HG02885 (cell line): ENCODE results near the gene AGFG2.

Source experiments
- ATAC-seq: cut with Tn5 transposase; IDR thresholded peaks from one replicate; pipeline ENCODE4 v1.9.1; 2021; ENCODE audit warnings: mild to moderate bottlenecking; ENCODE audit not compliant: unreplicated experiment, poor library complexity

Gene AGFG2

DNA sequence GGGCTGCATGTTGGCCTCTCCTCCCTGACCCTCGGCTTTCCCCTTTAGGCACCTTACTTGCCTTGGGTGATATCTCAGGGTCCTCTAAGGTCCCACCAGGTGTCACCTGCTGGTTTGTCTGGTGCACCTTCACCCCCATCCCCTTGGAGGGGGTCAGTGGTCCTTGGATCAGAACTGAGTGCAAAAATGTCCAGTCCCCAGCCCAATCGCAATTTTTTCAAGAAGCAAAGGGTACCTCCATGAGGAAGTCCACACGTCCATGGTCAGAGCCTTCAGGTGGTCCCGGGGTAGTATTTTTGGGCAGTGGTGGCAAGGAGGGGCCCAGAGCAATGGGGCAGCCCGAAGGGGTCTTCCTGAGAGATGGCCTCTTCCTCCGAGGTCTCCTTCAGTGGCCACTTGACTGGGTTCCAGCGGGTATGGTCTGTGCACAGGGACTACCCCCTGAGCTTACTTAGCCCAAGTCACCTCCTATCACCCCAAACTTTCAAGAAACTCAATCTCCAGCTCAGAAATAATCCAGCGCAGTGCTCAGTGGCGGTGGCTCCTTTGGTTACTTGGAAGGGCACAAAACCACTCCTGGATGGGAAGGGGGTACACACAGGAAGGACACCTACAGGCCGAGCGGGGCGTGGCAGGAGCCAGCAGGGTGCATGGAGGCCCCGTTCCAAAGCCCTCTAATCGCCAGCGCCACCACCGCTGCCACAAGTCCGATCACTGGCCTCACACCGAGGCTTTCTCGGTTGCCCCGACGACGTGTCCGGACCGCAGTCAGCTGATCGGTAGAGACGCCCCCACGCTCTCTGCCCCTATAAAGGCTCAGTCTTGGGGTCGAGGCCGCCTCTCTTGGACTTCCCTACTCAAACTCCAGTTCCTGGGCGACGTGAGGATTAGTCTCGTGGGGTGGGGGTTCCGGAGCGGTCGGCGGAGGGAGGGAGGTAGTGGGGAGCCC lies 30.2 kb downstream of the AGFG2 start:
- peak; percentile 53 for ATAC-seq

DNA sequence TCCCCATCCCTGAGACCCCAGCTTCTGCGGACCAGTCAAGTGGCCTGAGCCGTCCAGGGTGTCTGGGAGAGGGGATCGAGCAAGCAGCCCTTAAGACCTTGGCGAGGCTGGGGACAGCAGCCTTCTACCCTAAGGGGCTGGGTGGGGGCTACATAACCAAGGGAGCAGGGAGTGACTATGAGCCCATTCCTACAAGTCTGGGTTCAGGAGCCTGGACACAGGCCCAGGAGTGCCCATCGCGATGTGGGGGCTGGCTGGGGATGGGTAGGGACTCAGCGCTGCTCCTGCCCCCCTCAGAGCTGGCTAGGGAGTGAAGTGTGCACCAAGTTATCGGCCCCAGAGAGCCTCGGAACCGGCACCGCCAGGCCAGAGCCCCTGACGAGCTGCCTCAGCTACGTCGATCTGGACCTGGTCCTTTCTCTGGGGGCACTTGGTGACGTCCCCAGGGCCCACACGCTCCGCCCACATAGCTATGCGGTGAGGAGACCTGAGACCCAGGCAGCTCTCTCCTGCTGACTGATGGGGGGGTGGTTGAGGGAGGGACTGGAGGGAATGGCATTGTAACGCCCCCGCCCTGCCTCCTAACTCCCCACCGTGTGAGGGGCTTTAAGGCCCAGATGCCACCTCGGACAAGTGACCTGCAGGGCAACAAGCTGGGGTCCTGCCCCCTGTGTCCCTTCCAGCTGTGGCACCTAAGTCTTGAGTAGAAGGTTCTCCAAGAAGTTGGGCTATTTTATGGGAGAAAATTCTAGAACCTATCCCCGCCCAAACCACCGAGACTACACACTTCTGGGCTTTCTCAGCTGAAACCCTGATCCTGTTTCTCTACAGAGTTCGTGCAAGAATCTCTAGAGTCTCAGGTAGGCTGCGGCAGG lies 32.2 kb downstream of the AGFG2 start:
- no peak for ATAC-seq

GRCh38 chr7:100571829-100572116 lies 32.8 kb downstream of the AGFG2 start:
- no peak for ATAC-seq

GRCh38 chr7:100572281-100572948 lies 33.4 kb downstream of the AGFG2 start:
- no peak for ATAC-seq

- no peak for ATAC-seq
Observed at GRCh38 chr7:100572949-100573675, 34.1 kb downstream of the AGFG2 start.

DNA sequence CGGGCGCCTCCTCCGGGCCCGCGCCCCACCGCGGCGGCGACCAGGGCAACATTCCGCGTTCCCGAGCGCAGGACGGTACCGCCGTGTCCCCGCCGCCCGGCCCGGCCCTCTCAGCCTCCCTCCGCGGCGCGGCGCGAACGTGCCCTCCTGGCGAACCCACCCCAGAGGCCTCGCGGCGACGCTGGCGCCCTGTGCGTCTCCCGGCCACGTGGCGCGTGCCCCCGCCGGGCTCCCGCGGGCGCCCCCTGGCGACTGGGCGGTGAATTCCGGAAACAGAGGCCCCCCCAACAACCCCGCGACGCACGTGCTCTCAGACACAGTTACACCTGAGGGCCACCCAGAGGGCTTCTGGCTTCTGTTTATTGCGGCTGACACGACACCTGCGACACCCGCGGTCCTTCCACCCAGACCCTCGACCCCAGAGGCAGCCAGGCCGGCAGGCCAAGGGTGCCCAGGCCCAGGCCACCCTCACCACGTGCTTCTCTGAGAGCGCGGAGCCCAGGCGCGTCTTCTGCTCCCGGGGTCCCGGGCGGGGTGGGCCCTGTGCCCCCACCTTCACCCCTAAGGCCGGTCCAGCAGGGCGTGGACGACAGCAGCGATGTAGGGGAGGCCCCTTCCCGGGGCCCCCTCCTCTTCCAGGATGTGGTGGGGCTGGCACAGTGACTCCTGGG lies 34.8 kb downstream of the AGFG2 start, which contains the start of gene SAP25:
Gene SAP25 (minus strand): TSS at position 210 of the 671 bp plus-strand sequence. CDS start 158 bp downstream, at position 52.
- no peak for ATAC-seq

- no peak for ATAC-seq
Observed at GRCh38 chr7:100574362-100575205, 35.6 kb downstream of the AGFG2 start.

DNA sequence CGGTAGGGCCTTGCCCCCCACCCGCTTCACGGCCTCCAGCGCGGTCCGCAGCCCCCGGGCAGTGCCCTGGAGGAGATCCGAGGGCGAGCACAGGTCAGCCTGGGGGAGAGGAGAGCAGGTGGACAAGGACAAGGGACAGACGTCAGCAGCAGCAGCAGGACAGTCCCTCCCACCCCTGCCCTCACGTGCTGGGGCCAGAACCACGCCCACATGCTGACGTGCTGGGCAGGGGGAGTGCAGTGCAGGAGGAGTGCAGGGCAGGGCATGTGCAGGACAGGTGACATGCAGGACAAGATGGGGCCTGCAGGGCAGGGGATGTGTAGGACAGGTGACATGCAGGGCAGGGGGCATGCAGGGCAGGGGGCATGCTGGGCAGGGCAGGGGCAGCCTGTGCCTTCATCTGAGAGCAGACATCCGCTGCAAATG lies 36.2 kb downstream of the AGFG2 start:
- ATAC-seq, result no peak

DNA sequence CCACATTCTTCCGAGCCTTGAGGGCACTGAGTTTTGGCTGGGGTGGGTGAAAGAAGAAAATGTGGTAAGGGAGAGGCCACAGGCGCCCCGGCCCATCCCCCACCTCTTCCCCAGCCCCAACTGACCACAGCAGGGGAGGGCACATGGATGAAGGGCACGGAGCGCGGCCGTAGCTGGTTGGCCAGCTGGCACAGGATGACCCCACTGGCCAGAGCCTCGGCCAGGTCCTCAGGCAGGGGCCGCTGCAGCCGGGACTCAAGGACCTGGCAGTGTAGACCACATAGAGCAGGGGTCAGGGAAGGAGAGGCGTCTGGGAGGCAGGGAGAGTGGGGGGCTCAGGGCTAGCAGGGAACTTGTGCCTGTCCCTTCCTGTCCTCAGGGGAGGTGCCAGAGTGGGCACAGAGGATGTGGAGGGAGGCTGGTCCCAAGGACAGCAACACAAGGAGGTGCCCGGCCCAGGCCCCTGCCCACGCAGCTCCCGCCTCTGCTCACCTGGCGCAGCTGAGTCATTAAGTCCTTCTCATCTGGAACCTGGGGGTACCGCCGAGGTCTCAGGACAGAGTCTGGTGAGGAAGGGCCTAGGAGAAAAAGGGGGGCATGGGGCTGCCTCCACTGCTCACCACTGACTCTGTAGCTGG lies 36.9 kb downstream of the AGFG2 start:
- no peak for ATAC-seq

DNA sequence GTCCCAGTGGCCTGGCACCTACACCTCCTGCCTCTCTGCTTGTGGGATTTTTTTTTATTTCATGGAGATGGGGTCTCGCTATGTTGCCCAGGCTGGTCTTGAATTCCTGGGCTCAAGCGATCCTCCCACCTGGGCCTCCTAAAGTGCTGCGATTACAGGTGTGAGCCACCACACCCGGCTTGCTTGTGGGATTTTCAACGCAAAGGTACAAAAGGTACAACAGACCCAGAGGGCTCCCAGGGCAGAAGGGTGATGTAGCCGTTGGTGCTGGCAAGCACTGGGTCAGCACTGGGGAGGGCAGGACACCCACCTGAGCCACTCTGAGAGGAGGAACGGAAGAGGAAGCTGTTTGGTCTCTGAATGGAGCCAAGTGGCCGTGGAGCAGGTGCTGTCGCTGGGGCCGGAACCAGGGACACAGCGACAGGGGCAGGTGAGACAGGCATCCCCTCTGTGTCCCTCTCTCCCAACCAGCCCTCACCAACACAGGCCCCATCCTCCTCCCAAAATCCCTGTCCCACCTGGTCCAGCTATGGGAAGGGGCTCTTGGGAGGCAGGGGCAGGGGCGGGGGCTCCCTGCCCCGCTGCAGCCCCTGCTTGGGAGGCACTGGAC lies 37.5 kb downstream of the AGFG2 start:
- ATAC-seq, result no peak

DNA sequence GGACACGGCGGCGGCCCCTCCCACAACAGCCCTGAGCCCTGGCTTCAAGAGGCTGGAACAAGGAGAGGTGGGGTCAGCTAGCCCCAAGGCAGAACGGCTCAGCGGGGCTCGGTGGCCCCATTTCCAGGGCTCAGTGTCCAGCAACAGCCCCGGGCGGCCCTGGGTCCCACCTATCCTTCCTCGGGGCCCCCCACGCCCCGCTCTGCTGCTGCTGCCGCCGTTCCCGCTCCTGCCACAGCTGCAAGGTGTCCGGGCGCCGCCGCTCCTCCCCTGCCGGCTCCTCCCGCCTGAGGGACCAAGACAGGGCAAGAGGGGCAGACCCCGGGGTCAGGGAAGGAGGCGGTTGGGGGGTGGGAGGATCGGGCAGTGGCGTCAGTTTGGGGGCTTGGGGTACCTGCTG lies 38.1 kb downstream of the AGFG2 start:
- ATAC-seq, result no peak

GRCh38 chr7:100577507-100577906 lies 38.5 kb downstream of the AGFG2 start:
- ATAC-seq, result no peak

DNA sequence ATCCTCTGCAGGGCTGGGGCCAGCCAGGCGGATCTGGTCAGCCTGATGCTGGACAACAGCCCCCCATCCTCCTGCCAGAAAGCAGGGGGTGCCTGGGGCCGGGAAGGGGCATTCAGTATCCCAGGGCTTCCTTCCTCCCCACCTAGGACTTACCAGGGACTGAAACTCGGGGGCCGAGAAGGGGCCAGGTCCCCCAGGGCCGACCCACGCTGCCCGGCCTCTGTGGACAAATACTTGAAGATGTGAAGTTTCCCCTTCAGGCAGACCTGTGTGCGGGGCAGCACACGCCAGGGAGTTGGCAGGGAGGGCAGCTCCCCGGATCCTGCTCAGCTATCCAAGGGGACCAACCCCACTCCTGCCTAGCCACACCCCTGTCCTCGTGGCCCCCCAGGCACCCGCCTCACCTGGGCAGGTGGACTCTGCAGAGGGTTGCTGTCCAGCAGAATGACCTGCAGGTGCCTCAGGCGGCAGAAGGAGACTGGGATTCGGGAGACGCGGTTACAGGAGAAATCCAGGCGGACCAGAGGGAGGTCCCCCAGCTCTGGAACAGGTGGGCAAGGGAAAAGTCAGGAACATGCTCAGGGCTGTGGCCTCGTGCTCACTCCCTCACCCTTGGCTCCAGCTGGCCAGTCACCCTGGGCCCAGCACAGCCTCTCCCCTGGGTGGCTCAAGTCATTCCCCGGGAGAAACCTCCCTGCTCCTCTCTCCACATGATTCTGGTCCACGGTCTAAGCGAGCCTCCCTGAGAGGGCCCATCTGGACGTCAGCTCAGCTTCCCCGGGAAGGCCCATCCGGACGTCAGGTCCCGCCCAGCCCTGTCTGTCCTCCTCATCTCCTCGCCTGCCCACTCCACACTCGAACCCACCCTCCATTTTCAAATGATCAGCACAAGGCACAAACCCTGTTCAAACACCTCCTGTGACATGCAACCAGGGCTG lies 39.5 kb downstream of the AGFG2 start:
- no peak for ATAC-seq

DNA sequence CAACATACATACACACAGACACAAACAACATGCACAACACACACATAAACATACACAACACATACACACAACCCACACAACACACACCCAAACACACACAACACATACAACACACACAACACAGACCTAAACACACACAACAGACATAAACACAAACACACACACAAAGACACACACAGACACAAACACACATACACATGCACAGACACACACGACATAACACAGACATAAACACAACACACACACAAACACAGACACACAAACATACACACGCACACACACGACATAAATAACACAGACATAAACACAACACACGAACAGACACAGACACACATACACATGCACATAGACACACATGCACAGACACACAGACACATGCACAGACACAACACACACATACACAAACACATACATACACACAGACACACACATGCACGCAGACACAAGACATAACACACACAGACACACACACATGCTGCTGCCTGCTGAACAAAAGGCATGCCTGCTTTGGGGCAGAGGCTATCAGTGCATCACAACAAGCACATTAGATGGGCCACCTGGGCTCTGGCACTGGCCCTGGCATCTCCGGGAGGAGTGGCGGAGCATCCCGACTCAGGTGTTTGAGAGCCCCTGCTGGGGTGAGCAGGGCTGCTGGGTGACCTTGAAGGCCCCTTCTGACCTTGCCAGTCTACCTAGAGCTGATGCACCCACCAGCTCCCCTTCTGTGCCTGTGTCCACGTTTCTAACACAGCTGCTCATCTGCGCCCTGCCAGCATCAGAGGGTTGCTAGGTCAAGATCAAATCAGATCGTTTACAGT lies 41.7 kb downstream of the AGFG2 start:
- no peak for ATAC-seq

GRCh38 chr7:100582041-100582579 lies 43.1 kb downstream of the AGFG2 start:
- ATAC-seq, result no peak

DNA sequence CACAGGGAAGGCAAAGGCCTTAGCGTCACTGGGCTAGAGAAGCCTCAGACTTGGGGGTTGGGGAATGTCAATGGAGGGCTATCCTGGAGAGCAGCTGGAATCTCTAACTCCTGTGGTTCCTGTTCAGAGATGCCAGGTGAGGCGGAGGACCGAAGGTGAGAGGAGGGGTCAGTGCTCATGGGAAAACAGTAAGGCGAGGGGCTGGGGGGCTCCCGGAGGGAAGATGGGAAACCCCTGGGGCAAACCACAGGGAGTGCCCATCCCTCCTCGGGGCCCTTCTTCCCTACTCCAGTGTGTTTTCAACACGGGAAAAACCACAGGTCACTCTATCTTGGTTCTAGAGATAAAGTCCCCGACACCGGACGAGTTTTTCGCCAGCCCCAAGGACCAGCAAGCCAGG lies 43.6 kb downstream of the AGFG2 start:
- no peak for ATAC-seq
